Nucleus accumbens (tissue), 56 donors: ENCODE data around the gene VOPP1.

Source experiments
- DNase-seq, 56 donors: peaks; one replicate each; lab custom pipeline; 2025; lab: John Stamatoyannopoulos, UW

The VOPP1 gene

DNA sequence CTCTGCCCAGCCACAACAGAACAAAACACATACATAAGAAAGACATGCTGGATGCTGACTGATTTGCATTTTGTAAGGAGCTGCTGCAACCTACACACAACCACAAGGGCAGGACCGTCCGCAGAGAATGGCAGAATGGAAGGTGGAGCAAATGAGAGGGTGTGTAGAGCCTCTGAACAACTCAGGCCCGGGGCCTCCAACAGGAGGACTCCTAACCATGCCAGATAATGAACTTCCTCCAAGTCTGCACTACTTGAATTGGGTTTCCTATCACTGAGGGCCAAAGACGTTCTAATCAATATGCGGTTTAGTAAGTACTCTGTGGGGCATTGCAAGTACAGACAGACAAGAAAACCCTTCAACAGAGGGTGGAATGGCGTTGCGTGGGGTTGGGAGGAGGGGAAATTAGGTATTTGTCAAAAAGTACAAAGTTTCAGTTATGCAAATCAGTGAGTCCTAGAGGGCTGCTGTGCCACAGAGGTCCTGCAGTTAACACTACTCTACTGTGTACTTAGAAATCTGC lies 14.6 kb downstream of the VOPP1 start:
- DNase-seq, result no peak

- DNase-seq, result no peak
These were observed 15.8 kb downstream of the VOPP1 start for GRCh38 chr7:55556492-55556891.

- no peak for DNase-seq
These were observed 16.3 kb downstream of the VOPP1 start for GRCh38 chr7:55556031-55556430.

DNA sequence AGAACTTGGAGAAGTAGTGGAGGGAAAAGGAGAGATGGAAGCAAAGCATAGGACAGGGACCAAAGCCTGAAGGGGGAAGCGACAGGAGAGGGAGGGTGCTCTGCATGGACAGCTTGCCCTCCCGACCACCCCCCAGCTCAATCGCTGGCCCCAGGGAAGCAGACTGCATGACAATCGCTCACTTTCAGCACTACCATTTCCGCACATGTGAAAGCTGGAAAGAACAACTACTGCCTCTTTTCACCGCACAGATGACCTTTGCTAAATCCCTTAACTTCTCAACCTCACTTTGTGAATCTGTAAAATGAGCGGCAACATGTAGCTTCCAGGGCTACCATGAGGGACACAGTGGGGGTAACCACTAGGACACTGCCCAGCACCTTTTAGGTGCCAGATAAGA lies 17.1 kb downstream of the VOPP1 start:
- DNase-seq, result no peak

- no peak for DNase-seq
These were observed 18.3 kb downstream of the VOPP1 start for GRCh38 chr7:55554038-55554437.

- DNase-seq, result no peak
These were observed 19.3 kb downstream of the VOPP1 start for GRCh38 chr7:55553024-55553345.

GRCh38 chr7:55552320-55553023 lies 19.8 kb downstream of the VOPP1 start:
- DNase-seq, result peak in 33 of 56 donors; percentile 10 to 79 (median 42)

DNA sequence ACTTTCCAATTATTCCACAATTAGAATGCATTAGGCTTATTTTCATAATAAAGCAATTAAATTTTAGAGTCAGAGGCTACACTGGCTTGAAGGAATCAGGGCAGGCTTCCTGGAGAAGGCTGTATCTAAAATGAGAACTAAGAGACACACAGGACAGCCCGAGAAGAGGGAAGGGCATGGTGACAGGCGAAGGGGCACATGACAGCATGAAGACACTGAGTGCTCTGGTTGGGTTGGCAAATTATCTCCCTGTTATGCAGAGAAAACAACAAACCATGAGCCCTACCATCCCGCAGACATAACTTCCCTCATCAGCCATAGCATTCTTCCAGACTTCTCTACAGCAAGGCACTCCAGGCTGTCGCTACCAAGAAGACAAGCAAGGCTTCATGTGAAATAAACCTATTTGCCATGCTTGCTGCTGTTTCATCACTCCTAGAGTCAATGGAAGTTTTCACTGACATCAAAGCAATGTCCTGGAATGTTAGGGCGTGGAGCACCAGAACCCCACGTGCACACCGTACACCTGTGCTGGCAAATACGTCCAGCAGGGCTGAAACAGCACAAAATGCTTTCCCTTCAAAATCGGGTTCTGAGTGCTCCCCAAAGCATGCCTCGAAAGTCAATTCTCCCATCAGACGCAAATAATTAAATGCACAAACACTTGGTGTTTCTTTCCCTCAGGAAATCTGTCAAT lies 21.3 kb downstream of the VOPP1 start:
- DNase-seq, result no peak

DNA sequence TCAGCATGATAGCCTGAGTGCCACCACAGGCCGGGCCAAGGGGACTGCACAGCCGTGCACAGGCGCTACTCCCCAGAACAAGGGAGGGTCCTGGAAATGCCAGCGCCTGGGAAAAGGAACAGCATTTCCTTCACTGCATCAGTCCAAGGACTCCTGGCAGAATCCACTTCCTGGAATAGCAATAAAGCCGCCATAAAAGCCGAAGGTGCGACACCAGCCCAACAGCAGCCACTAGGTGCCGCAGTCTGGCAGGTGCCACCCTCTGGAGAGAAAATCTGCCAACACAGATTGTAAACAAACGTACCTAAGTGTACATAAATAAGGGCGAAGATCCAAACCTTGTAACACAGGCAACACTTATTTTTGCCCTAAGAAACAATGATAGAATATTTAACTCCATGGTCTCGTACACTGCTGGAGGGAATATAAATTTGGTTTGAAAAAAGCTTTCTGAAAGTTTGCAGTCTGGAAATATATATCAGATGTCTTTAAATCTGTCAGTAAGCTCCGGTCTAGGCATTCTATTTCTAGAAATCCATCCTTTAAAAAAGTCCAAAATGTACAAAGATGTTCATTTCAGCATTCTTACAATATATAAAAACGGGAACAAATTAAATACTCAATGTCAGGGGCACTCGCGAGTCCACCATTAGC lies 22.2 kb downstream of the VOPP1 start:
- DNase-seq, result no peak

GRCh38 chr7:55549457-55549856 lies 22.8 kb downstream of the VOPP1 start:
- DNase-seq, result no peak

- no peak for DNase-seq
These were observed 24.0 kb downstream of the VOPP1 start for GRCh38 chr7:55548295-55548731.

GRCh38 chr7:55546814-55547213 lies 25.5 kb downstream of the VOPP1 start:
- DNase-seq, result peak in 25 of 56 donors; percentile 6 to 64 (median 34)

DNA sequence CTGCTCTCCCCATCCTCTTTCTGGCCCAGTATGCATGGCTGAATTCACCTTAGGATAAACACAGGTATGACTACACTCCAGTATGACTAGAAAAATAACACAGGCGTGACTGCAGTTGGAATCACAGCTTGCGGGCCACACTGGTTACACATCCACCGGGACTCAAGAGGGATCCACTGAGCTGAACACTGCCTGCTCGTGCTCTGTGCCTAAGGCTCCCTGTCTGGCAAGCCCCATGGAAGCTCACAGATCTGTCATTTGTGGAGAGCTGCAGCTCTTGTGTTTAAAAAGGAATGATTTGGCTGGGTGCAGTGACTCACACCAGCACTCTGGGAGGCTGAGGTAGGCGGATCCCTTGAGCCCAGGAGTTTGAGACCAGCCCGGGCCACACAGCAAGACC lies 26.8 kb downstream of the VOPP1 start:
- DNase-seq, result peak in 7 of 56 donors; percentile 33 to 57 (median 45)

GRCh38 chr7:55540226-55540858 lies 32.0 kb downstream of the VOPP1 start:
- DNase-seq, result no peak

- DNase-seq, result no peak
These were observed 32.9 kb downstream of the VOPP1 start for GRCh38 chr7:55539380-55539779.

DNA sequence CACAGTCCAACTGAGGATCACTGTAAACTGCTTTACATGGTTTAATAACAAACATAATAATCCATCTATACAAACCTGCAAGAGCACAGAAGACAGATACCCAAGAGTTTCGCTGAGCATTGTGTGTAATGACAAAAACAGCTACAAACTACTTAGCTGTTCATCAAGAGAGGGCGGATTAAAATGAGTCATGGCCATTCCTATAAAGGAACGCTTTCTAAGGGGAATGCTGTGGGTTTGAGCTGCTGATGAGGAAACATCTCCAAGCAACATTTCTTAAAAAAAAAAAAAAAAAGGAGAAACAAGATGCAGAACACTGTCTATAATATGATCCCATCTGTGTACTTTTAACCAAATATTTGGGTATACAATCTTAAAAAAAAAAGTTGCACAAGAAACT lies 33.8 kb downstream of the VOPP1 start:
- DNase-seq, result no peak

DNA sequence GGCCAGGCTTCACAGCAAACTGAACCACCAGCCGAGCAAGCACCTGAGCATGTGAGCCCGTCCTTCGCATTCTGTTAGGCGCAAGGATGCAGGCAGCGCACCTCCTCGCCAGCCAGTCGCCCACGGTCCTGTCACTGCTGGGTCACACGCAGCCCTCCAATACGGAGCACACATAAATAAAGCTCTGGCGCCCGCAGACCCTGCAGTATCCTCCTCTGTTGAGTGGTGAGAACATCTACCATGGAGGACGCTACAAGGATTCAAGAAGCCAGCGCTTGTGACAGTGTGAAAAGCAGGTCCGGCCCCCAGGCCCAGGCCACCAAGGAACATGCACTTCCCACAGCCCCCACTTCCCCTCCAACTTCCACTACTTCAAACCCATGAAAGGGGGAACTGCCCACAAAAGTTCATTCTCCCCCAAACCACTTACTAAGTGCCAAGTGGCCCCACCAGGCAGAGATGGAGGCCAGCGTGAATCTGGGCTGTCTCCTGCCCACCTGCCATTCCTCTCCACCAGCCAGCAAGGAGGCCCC lies 34.8 kb downstream of the VOPP1 start:
- DNase-seq, result no peak

GRCh38 chr7:55536619-55537457 lies 35.5 kb downstream of the VOPP1 start:
- DNase-seq, result no peak

GRCh38 chr7:55535617-55536016 lies 36.7 kb downstream of the VOPP1 start:
- DNase-seq, result no peak
